ENCODE data around the gene NCKAP5.

The NCKAP5 gene

GRCh38 chr2:132645176-132645575 lies 923.1 kb downstream of the NCKAP5 start:
- no peaks in the 10 kb centered on the region for H3K9me3 ChIP-seq (ENCODE audit: insufficient read depth, low read depth, low read length)
- no peak overlapping the region for H2AFZ ChIP-seq (ENCODE audit: insufficient read depth, low read length, poor library complexity)
- no peak overlapping the region for H3K4me3 ChIP-seq (ENCODE audit: low read depth, low read length)
- H3K14ac ChIP-seq (ENCODE audit: low read length) = no peak overlapping the region
- H3K9ac ChIP-seq (ENCODE audit: low read length) = no peak overlapping the region
- H3K79me2 ChIP-seq (ENCODE audit: control insufficient read depth, insufficient read depth, low read length, poor library complexity) = no peaks in the 10 kb centered on the region
- no peak for DNase-seq
- H2AK5ac ChIP-seq (ENCODE audit: low read length) = no peak overlapping the region
- no peak overlapping the region for H2BK12ac ChIP-seq (ENCODE audit: low read length)
- no peak overlapping the region for H3K23ac ChIP-seq (ENCODE audit: low read length)
- H2BK120ac ChIP-seq (ENCODE audit: insufficient read depth, low read length, poor library complexity) = no peak overlapping the region
- H3K36me3 ChIP-seq (ENCODE audit: control insufficient read depth in 1 of 2, insufficient read depth in 2 of 2, low read length in 2 of 2) = no peaks in the 10 kb centered on the region
- no peak overlapping the region for H3K4me2 ChIP-seq (ENCODE audit: low read length)
- H2BK5ac ChIP-seq (ENCODE audit: low read depth, low read length, poor library complexity) = no peak overlapping the region
- no peak overlapping the region for H4K91ac ChIP-seq (ENCODE audit: low read depth, low read length)
- no peak overlapping the region for H3K27ac ChIP-seq (ENCODE audit: low read depth, low read length)
- no peak overlapping the region for H3K18ac ChIP-seq (ENCODE audit: low read length)
- no peak overlapping the region for H4K12ac ChIP-seq (ENCODE audit: low read depth, low read length)
- H3K79me1 ChIP-seq (ENCODE audit: low read length) = no peaks in the 10 kb centered on the region
- H3K4me1 ChIP-seq (ENCODE audit: control insufficient read depth in 1 of 2, insufficient read depth in 2 of 2, low read length in 2 of 2) = peaks cover 4% of the 10 kb centered on the region in 2 experiments
- no CpG with 5 or more reads among the region's 35 CpGs for WGBS (ENCODE audit: extremely low coverage, insufficient coverage, insufficient read length)
- H4K8ac ChIP-seq (ENCODE audit: low read depth, low read length) = no peak overlapping the region
- H3K27me3 ChIP-seq (ENCODE audit: insufficient read depth, low read length) = no peaks in the 10 kb centered on the region
- no peak overlapping the region for H3K4ac ChIP-seq (ENCODE audit: low read depth, low read length)

GRCh38 chr2:132642415-132642814 lies 925.8 kb downstream of the NCKAP5 start:
- Histone ChIP-seq H3K79me1 (ENCODE audit: low read length) (no peaks in the 10 kb centered on the region), H3K4me2 (ENCODE audit: low read length) (no peak overlapping the region), H2BK12ac (ENCODE audit: low read length) (no peak overlapping the region), H3K79me2 (ENCODE audit: control insufficient read depth, insufficient read depth, low read length, poor library complexity) (no peaks in the 10 kb centered on the region), H2BK5ac (ENCODE audit: low read depth, low read length, poor library complexity) (no peak overlapping the region), H3K4me3 (ENCODE audit: low read depth, low read length) (no peak overlapping the region), H3K18ac (ENCODE audit: low read length) (no peak overlapping the region), H3K27me3 (ENCODE audit: insufficient read depth, low read length) (no peaks in the 10 kb centered on the region), H3K4ac (ENCODE audit: low read depth, low read length) (no peak overlapping the region), H3K9me3 (ENCODE audit: insufficient read depth, low read depth, low read length) (no peaks in the 10 kb centered on the region), H3K9ac (ENCODE audit: low read length) (no peak overlapping the region), H2AFZ (ENCODE audit: insufficient read depth, low read length, poor library complexity) (no peak overlapping the region), H2BK120ac (ENCODE audit: insufficient read depth, low read length, poor library complexity) (no peak overlapping the region), H4K12ac (ENCODE audit: low read depth, low read length) (no peak overlapping the region), H3K14ac (ENCODE audit: low read length) (no peak overlapping the region), H3K23ac (ENCODE audit: low read length) (no peak overlapping the region), H4K91ac (ENCODE audit: low read depth, low read length) (no peak overlapping the region), H4K8ac (ENCODE audit: low read depth, low read length) (no peak overlapping the region), H3K27ac (ENCODE audit: low read depth, low read length) (no peak overlapping the region), H2AK5ac (ENCODE audit: low read length) (no peak overlapping the region), H3K36me3 (ENCODE audit: control insufficient read depth in 1 of 2, insufficient read depth in 2 of 2, low read length in 2 of 2) (no peaks in the 10 kb centered on the region), H3K4me1 (ENCODE audit: control insufficient read depth in 1 of 2, insufficient read depth in 2 of 2, low read length in 2 of 2) (peaks cover 4% of the 10 kb centered on the region in 2 experiments)
- DNase-seq = no peak
- no CpG with 5 or more reads among the region's 2 CpGs for WGBS (ENCODE audit: extremely low coverage, insufficient coverage, insufficient read length)

- Histone ChIP-seq H3K79me2 (ENCODE audit: control insufficient read depth, insufficient read depth, low read length, poor library complexity) (no peaks in the 10 kb centered on the region), H3K4me2 (ENCODE audit: low read length) (no peak overlapping the region), H3K14ac (ENCODE audit: low read length) (no peak overlapping the region), H2BK5ac (ENCODE audit: low read depth, low read length, poor library complexity) (no peak overlapping the region), H4K8ac (ENCODE audit: low read depth, low read length) (no peak overlapping the region), H3K36me3 (ENCODE audit: control insufficient read depth in 1 of 2, insufficient read depth in 2 of 2, low read length in 2 of 2) (no peaks in the 10 kb centered on the region), H3K9me3 (ENCODE audit: insufficient read depth, low read depth, low read length) (no peaks in the 10 kb centered on the region), H3K4me3 (ENCODE audit: low read depth, low read length) (no peak overlapping the region), H3K27me3 (ENCODE audit: insufficient read depth, low read length) (no peaks in the 10 kb centered on the region), H4K12ac (ENCODE audit: low read depth, low read length) (no peak overlapping the region), H3K27ac (ENCODE audit: low read depth, low read length) (no peak overlapping the region), H3K79me1 (ENCODE audit: low read length) (no peaks in the 10 kb centered on the region), H3K18ac (ENCODE audit: low read length) (no peak overlapping the region), H3K9ac (ENCODE audit: low read length) (no peak overlapping the region), H3K4me1 (ENCODE audit: control insufficient read depth in 1 of 2, insufficient read depth in 2 of 2, low read length in 2 of 2) (peaks cover 4% of the 10 kb centered on the region in 2 experiments), H2AK5ac (ENCODE audit: low read length) (no peak overlapping the region), H3K23ac (ENCODE audit: low read length) (no peak overlapping the region), H2BK120ac (ENCODE audit: insufficient read depth, low read length, poor library complexity) (no peak overlapping the region), H3K4ac (ENCODE audit: low read depth, low read length) (no peak overlapping the region), H2BK12ac (ENCODE audit: low read length) (no peak overlapping the region), H2AFZ (ENCODE audit: insufficient read depth, low read length, poor library complexity) (no peak overlapping the region), H4K91ac (ENCODE audit: low read depth, low read length) (no peak overlapping the region)
- no peak for DNase-seq
Measured at GRCh38 chr2:132641819-132642218, 926.4 kb downstream of the NCKAP5 start.

DNA sequence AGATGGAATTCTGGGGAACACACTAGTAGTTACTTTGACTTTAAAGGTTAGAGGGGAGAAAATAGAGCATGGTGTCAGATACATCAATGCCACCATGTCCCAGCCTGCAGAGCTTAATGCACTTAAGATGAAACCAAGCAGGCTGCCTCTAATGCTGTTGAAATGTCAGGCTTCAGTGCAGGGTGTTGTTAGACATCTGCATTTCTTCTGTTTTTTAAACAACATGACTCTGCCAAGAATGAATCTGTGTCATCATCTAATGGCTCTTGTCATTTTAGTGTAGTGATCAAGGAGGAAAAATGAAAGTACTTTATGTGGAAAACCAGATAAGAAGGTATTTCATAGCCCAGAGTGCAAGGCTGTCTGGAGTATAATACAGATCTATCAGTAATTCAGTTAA lies 928.1 kb downstream of the NCKAP5 start:
- H3K9ac ChIP-seq (ENCODE audit: low read length) = no peak overlapping the region
- H2AK5ac ChIP-seq (ENCODE audit: low read length) = no peak overlapping the region
- no peak overlapping the region for H2BK120ac ChIP-seq (ENCODE audit: insufficient read depth, low read length, poor library complexity)
- H2BK5ac ChIP-seq (ENCODE audit: low read depth, low read length, poor library complexity) = no peak overlapping the region
- H4K12ac ChIP-seq (ENCODE audit: low read depth, low read length) = no peak overlapping the region
- no peak for DNase-seq
- no peaks in the 10 kb centered on the region for H3K27me3 ChIP-seq (ENCODE audit: insufficient read depth, low read length)
- H3K4me3 ChIP-seq (ENCODE audit: low read depth, low read length) = no peak overlapping the region
- no peak overlapping the region for H3K14ac ChIP-seq (ENCODE audit: low read length)
- H4K91ac ChIP-seq (ENCODE audit: low read depth, low read length) = no peak overlapping the region
- H3K27ac ChIP-seq (ENCODE audit: low read depth, low read length) = no peak overlapping the region
- H4K8ac ChIP-seq (ENCODE audit: low read depth, low read length) = no peak overlapping the region
- H3K4ac ChIP-seq (ENCODE audit: low read depth, low read length) = no peak overlapping the region
- H3K36me3 ChIP-seq (ENCODE audit: control insufficient read depth in 1 of 2, insufficient read depth in 2 of 2, low read length in 2 of 2) = no peaks in the 10 kb centered on the region
- H3K4me2 ChIP-seq (ENCODE audit: low read length) = no peak overlapping the region
- H2AFZ ChIP-seq (ENCODE audit: insufficient read depth, low read length, poor library complexity) = no peak overlapping the region
- H3K9me3 ChIP-seq (ENCODE audit: insufficient read depth, low read depth, low read length) = no peaks in the 10 kb centered on the region
- H3K79me1 ChIP-seq (ENCODE audit: low read length) = no peaks in the 10 kb centered on the region
- H3K18ac ChIP-seq (ENCODE audit: low read length) = no peak overlapping the region
- H3K23ac ChIP-seq (ENCODE audit: low read length) = no peak overlapping the region
- H2BK12ac ChIP-seq (ENCODE audit: low read length) = no peak overlapping the region
- no peaks in the 10 kb centered on the region for H3K79me2 ChIP-seq (ENCODE audit: control insufficient read depth, insufficient read depth, low read length, poor library complexity)
- peaks cover 0 to 2% of the 10 kb centered on the region in 2 experiments for H3K4me1 ChIP-seq (ENCODE audit: control insufficient read depth in 1 of 2, insufficient read depth in 2 of 2, low read length in 2 of 2)
